H1 (cell line): ENCODE results near the gene LPIN2. TPM values are rescaled to one million over a fixed set of nuclear protein-coding genes. Genes with fewer than 3 reads are reported as not detected.

Source experiments
- CTCF ChIA-PET: fragments of 300-600 bp; sonication (Branson Sonifier 250); formaldehyde crosslinking; loops from one replicate; lab custom pipeline; 2021; ENCODE audit not compliant: partially characterized antibody; lab: Charles Lee
- POLR2A ChIA-PET: fragments of 300-600 bp; sonication (Branson Sonifier 250); formaldehyde crosslinking; loops from one replicate; lab custom pipeline; 2021; ENCODE audit warnings: inconsistent platforms; ENCODE audit not compliant: partially characterized antibody; lab: Charles Lee
- DNase-seq, 2 experiments: peaks; one replicate each; pipeline versions ENCODE4 v3.0.0 to v3.0.0-alpha.2; 2010 to 2022; ENCODE audit warnings: low spot score in 2 of 2, low read depth in 1 of 2, mixed read lengths in 1 of 2
- FAIRE-seq: peaks from 2 replicates; lab custom pipeline; 2011; peaks lifted over from hg19 to GRCh38; lab: Jason Lieb, UNC
- H2AFZ ChIP-seq: 2 replicates; pipeline ENCODE4 v1.8.1; 2012; ENCODE audit warnings: low read length, inconsistent platforms
- H2AK5ac ChIP-seq: 2 replicates; pipeline ENCODE4 v1.6.1; 2013; ENCODE audit warnings: low read depth, low read length
- H2BK120ac ChIP-seq: replicated peaks from 2 replicates; pipeline ENCODE3; 2013; ENCODE audit warnings: low read depth, low read length, inconsistent platforms
- H2BK12ac ChIP-seq: 2 replicates; pipeline ENCODE4 v1.6.1; 2013; ENCODE audit warnings: low read depth, low read length
- H2BK15ac ChIP-seq: 2 replicates; pipeline ENCODE4 v1.6.1; 2013; ENCODE audit warnings: low read length
- H2BK20ac ChIP-seq: 2 replicates; pipeline ENCODE4 v1.6.1; 2013; ENCODE audit warnings: low read length
- H2BK5ac ChIP-seq: 2 replicates; pipeline ENCODE4 v1.6.1; 2013; ENCODE audit warnings: low read depth, low read length
- H3K14ac ChIP-seq: 2 replicates; pipeline ENCODE4 v1.6.1; 2013; ENCODE audit warnings: inconsistent platforms; ENCODE audit not compliant: insufficient read length
- H3K18ac ChIP-seq: 2 replicates; pipeline ENCODE4 v1.6.1; 2013; ENCODE audit warnings: low read length; ENCODE audit errors: extremely low read depth
- H3K23ac ChIP-seq: 2 replicates; pipeline ENCODE4 v1.6.1; 2013; ENCODE audit warnings: inconsistent platforms; ENCODE audit not compliant: insufficient read length
- H3K23me2 ChIP-seq: 2 replicates; pipeline ENCODE4 v1.6.1; 2013; ENCODE audit warnings: low read depth, low read length
- H3K27ac ChIP-seq: 2 replicates; pipeline ENCODE4 v1.6.1; 2011; ENCODE audit warnings: low read depth, low read length, inconsistent platforms
- H3K27me3 ChIP-seq, 4 experiments: replicated peaks in 1 of 4; 1 replicate in 1 of 4; 2 replicates in 3 of 4; pipeline versions ENCODE4 v1.6.1 to v1.8.1; 2011 to 2013; ENCODE audit warnings: low read length in 3 of 4, mild to moderate bottlenecking in 3 of 4, inconsistent platforms in 2 of 4, mixed read lengths in 2 of 4, moderate library complexity in 1 of 4; ENCODE audit not compliant: control insufficient read depth in 3 of 4, insufficient read depth in 3 of 4; ENCODE audit errors: extremely low read depth in 1 of 4
- H3K36me3 ChIP-seq, 4 experiments: 2 replicates each; pipeline versions ENCODE4 v1.6.1 to v1.8.1; 2011 to 2013; ENCODE audit warnings: mild to moderate bottlenecking in 4 of 4, low read length in 3 of 4, moderate library complexity in 2 of 4, control low read depth in 1 of 4, inconsistent platforms in 1 of 4; ENCODE audit not compliant: insufficient read depth in 4 of 4, control insufficient read depth in 2 of 4
- H3K4ac ChIP-seq: replicated peaks from 2 replicates; pipeline ENCODE3; 2013; ENCODE audit warnings: low read length, low read depth, mixed read lengths, inconsistent platforms; ENCODE audit not compliant: insufficient read length
- H3K4me1 ChIP-seq, 4 experiments: replicated peaks in 1 of 4; 1 replicate in 1 of 4; 2 replicates in 3 of 4; pipeline versions ENCODE4 v1.6.1 to v1.8.1; 2011 to 2013; ENCODE audit warnings: low read length in 3 of 4, inconsistent platforms in 2 of 4, mixed read lengths in 1 of 4; ENCODE audit not compliant: insufficient read depth in 4 of 4, control insufficient read depth in 3 of 4
- H3K4me2 ChIP-seq, 2 experiments: 2 replicates each; pipeline versions ENCODE4 v1.6.1 to v1.8.1; 2011 to 2013; ENCODE audit warnings: low read depth in 2 of 2, low read length in 2 of 2, control low read depth in 1 of 2, inconsistent platforms in 1 of 2, mild to moderate bottlenecking in 1 of 2; ENCODE audit not compliant: insufficient read depth in 1 of 2
- H3K4me3 ChIP-seq, 4 experiments: fragments of 200-600, 300-600 bp in 1 of 4; sonication (generic), shearing (Covaris generic), sonication (Bioruptor Twin) in 1 of 4; 2 replicates each; pipeline versions ENCODE4 v1.5.1 to v1.8.1; 2011 to 2016; ENCODE audit warnings: low read length in 4 of 4, low read depth in 3 of 4, control low read depth in 2 of 4, inconsistent platforms in 2 of 4, mild to moderate bottlenecking in 2 of 4, mixed read lengths in 1 of 4, moderate library complexity in 1 of 4; ENCODE audit not compliant: insufficient read depth in 2 of 4; ENCODE audit errors: extremely low read depth in 1 of 4
- H3K56ac ChIP-seq: replicated peaks from 2 replicates; pipeline ENCODE3; 2013; ENCODE audit warnings: low read depth, mild to moderate bottlenecking, mixed read lengths, low read length, inconsistent platforms; ENCODE audit not compliant: insufficient read length
- H3K79me1 ChIP-seq: 2 replicates; pipeline ENCODE4 v1.6.1; 2013; ENCODE audit warnings: low read depth, low read length, control low read depth
- H3K79me2 ChIP-seq, 2 experiments: 2 replicates each; pipeline versions ENCODE4 v1.6.1 to v1.8.1; 2012 to 2013; ENCODE audit warnings: low read length in 2 of 2, mild to moderate bottlenecking in 2 of 2, inconsistent platforms in 1 of 2; ENCODE audit not compliant: insufficient read depth in 2 of 2, control insufficient read depth in 1 of 2
- H3K9ac ChIP-seq, 4 experiments: replicated peaks in 1 of 4; 1 replicate in 1 of 4; 2 replicates in 3 of 4; pipeline versions ENCODE4 v1.6.1 to v1.8.1; 2011 to 2013; ENCODE audit warnings: low read depth in 3 of 4, low read length in 3 of 4, control low read depth in 2 of 4, mild to moderate bottlenecking in 2 of 4, moderate library complexity in 2 of 4, inconsistent platforms in 1 of 4; ENCODE audit errors: extremely low read depth in 1 of 4
- H3K9me3 ChIP-seq, 2 experiments: 2 replicates each; pipeline versions ENCODE4 v1.6.1 to v1.8.1; 2012 to 2013; ENCODE audit warnings: mild to moderate bottlenecking in 2 of 2, moderate library complexity in 2 of 2, control low read depth in 1 of 2, inconsistent platforms in 1 of 2, low read depth in 1 of 2, low read length in 1 of 2, mixed read lengths in 1 of 2; ENCODE audit not compliant: insufficient read depth in 2 of 2
- H4K20me1 ChIP-seq, 2 experiments: replicated peaks in 1 of 2; 2 replicates each; pipeline versions ENCODE3 to v1.8.1; 2011 to 2013; ENCODE audit warnings: inconsistent platforms in 2 of 2, low read length in 2 of 2, mild to moderate bottlenecking in 1 of 2; ENCODE audit not compliant: insufficient read depth in 2 of 2, control insufficient read depth in 1 of 2
- H4K5ac ChIP-seq: 2 replicates; pipeline ENCODE4 v1.6.1; 2013; ENCODE audit warnings: low read length, low read depth, mixed read lengths, inconsistent platforms; ENCODE audit not compliant: insufficient read length
- H4K8ac ChIP-seq: 2 replicates; pipeline ENCODE4 v1.8.0; 2013; ENCODE audit warnings: mild to moderate bottlenecking, moderate library complexity, low read length, inconsistent platforms; ENCODE audit not compliant: insufficient read depth; ENCODE audit errors: extremely low read depth
- H4K91ac ChIP-seq: replicated peaks from 2 replicates; pipeline ENCODE3; 2013; ENCODE audit warnings: low read length, mixed read lengths, inconsistent platforms; ENCODE audit not compliant: insufficient read length
- CEBPB ChIP-seq: IDR thresholded peaks from 2 replicates; pipeline ENCODE4 v1.6.1; 2012; ENCODE audit warnings: low read depth, low read length
- EZH2 ChIP-seq: fragments of 200-600 bp; sonication (generic); IDR thresholded peaks from 2 replicates; pipeline ENCODE4 v1.7.1; 2012; ENCODE audit warnings: low read depth, mild to moderate bottlenecking, moderate library complexity, low read length, inconsistent platforms; ENCODE audit not compliant: severe bottlenecking
- HDAC6 ChIP-seq: IDR thresholded peaks from one replicate; pipeline ENCODE4 v1.7.1; 2012; ENCODE audit warnings: low read depth, mild to moderate bottlenecking, inconsistent platforms, low read length, moderate library complexity
- KDM1A ChIP-seq: fragments of 200-600, 300-600 bp; sonication (generic); IDR thresholded peaks from 2 replicates; pipeline ENCODE4 v1.7.1; 2016; ENCODE audit warnings: mild to moderate bottlenecking, low read length, borderline replicate concordance
- KDM5A ChIP-seq: fragments of 200-600 bp; IDR thresholded peaks from 2 replicates; pipeline ENCODE4 v1.7.1; 2012; ENCODE audit warnings: mild to moderate bottlenecking, low read length, inconsistent platforms, mixed read lengths
- NRF1 ChIP-seq: IDR thresholded peaks from 2 replicates; pipeline ENCODE4 v1.6.1; 2011; ENCODE audit warnings: mild to moderate bottlenecking, low read depth, low read length, improper control_type of control experiment
- PHF8 ChIP-seq: fragments of 200-600 bp; sonication (generic); conservative IDR thresholded peaks from 2 replicates; pipeline ENCODE4 v1.7.1; 2012; ENCODE audit warnings: low read depth, mild to moderate bottlenecking, inconsistent platforms, low read length, moderate library complexity
- RXRA ChIP-seq: IDR thresholded peaks from 2 replicates; pipeline ENCODE4 v1.6.1; 2011; ENCODE audit warnings: low read depth, mild to moderate bottlenecking, low read length, moderate library complexity; ENCODE audit not compliant: insufficient read depth
- SIX5 ChIP-seq: IDR thresholded peaks from 2 replicates; pipeline ENCODE4 v1.6.1; 2011; ENCODE audit warnings: mild to moderate bottlenecking, low read depth, low read length
- SP1 ChIP-seq: IDR thresholded peaks from 2 replicates; pipeline ENCODE4 v1.6.1; 2011; ENCODE audit warnings: low read depth, low read length
- SRF ChIP-seq: IDR thresholded peaks from 2 replicates; pipeline ENCODE4 v1.6.1; 2011; ENCODE audit warnings: mild to moderate bottlenecking, low read depth, low read length, moderate library complexity
- WGBS, 2 experiments: shearing (Covaris generic) in 1 of 2; methylation state at CpG; one replicate each; pipeline versions ENCODE4 v1.1.6 to v1.1.7; 2013 to 2015; ENCODE audit warnings: low lambda C conversion rate in 2 of 2, mixed read lengths in 2 of 2, inconsistent platforms in 1 of 2, low coverage in 1 of 2, missing lambda C conversion rate in 1 of 2; ENCODE audit not compliant: insufficient replicate concordance in 2 of 2, insufficient coverage in 1 of 2, insufficient read length in 1 of 2; ENCODE audit errors: extremely low coverage in 1 of 2, missing lambda C conversion rate in 1 of 2; 5-methylcytosine and 5-hydroxymethylcytosine counted together
- polyA plus RNA-seq, 7 experiments: library from polyadenylated mRNA; depleted of rRNA in 3 of 7; stranded (reverse) in 5 of 7; unstranded in 2 of 7; fragments of >200 nt in 5 of 7; fragments of 200-250 nt in 2 of 7; gene quantifications; 1 replicate in 5 of 7; 2 replicates in 1 of 7; 4 replicates in 1 of 7; pipeline versions ENCODE4 v1.2.1 to v1.2.3, GENCODE V29; 2011 to 2013; ENCODE audit warnings: missing spikeins in 2 of 7, mixed read lengths in 2 of 7
- total RNA-seq: library from RNA; stranded (reverse); fragmentation: NEBNext Ultra II Directional; extraction: Animal tissue kit (Norgen Biotek cat#: 25700); gene quantifications from 2 replicates; pipeline ENCODE4 v1.2.1, GENCODE V29; 2021
- TF ChIP-seq, protein P1 (sequence below), 3 experiments: IDR thresholded peaks; 1 replicate in 2 of 3; 2 replicates in 1 of 3; pipeline versions ENCODE4 v1.5.1 to v1.6.1; 2011; ENCODE audit warnings: low read length in 3 of 3, mild to moderate bottlenecking in 3 of 3, inconsistent platforms in 2 of 3, low read depth in 1 of 3, moderate library complexity in 1 of 3; ENCODE audit not compliant: insufficient read depth in 1 of 3; ENCODE audit errors: control extremely low read depth in 1 of 3

LPIN2 gene
- total and polyA plus RNA-seq, 2 of the 8 experiments (the other 6 are each of a cell fraction or from before 2014, with no cell fraction given), result 7.4 to 14.2 TPM

DNA sequence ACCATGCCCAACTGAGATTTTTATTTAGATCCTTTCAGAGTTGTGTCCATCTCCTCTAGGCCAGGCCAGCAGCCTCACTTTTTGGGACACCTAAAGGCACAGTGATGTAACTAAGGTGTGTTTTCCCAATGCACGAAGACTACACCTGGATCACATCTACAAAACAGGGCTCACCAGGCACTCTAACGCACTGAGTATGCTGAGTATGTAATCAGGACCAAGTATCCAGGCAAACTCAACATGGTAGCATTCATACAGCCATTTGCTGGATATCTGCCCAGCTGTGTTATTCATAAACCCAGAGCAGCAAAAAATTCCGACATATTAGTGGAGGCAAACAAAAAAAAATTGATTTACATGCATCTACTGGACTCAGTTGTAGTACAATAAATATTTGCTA is 33.8 kb downstream of the LPIN2 start:
- DNase-seq (no peak), FAIRE-seq (no peak)
- no peak overlapping the region for H3K23ac ChIP-seq
- peaks cover 0 to 66% of the 10 kb centered on the region in 2 experiments; a peak in 3 of 4 replicates for H3K79me2 ChIP-seq
- H4K20me1 ChIP-seq, result no peaks in the 10 kb centered on the region
- H3K9ac ChIP-seq, result no peak overlapping the region
- no peak overlapping the region for H2BK15ac ChIP-seq
- no peaks in the 10 kb centered on the region for H3K9me3 ChIP-seq
- H3K79me1 ChIP-seq, result peaks cover 2% of the 10 kb centered on the region; the same call in 1 of the 2 replicates
- no peak overlapping the region for H4K5ac ChIP-seq
- H2BK5ac ChIP-seq, result no peak overlapping the region
- H2BK20ac ChIP-seq, result no peak overlapping the region
- no peak overlapping the region for H4K91ac ChIP-seq
- peaks cover 0 to 11% (median 9%) of the 10 kb centered on the region in 4 experiments; a peak in 4 of 7 replicates for H3K4me1 ChIP-seq
- H3K36me3 ChIP-seq, result no peaks in the 10 kb centered on the region
- 91% methylated on average over 3 of the region's 3 CpGs; no CpG with 5 or more reads in 1 of the 2 experiments for WGBS, 2 experiments
- H3K56ac ChIP-seq, result no peak overlapping the region
- no peak overlapping the region for H3K18ac ChIP-seq
- H3K27me3 ChIP-seq, result no peaks in the 10 kb centered on the region
- H3K27ac ChIP-seq, result no peak overlapping the region
- H3K23me2 ChIP-seq, result no peaks in the 10 kb centered on the region
- no peak overlapping the region for H2AK5ac ChIP-seq
- no peak overlapping the region for H2BK12ac ChIP-seq
- no peak overlapping the region for H4K8ac ChIP-seq
- H3K4me2 ChIP-seq, result no peak overlapping the region
- no peak overlapping the region for H2AFZ ChIP-seq
- H3K4me3 ChIP-seq, result no peak overlapping the region
- POLR2A ChIA-PET, result no interaction called here
- no peak overlapping the region for H3K4ac ChIP-seq
- no peak overlapping the region for H3K14ac ChIP-seq
- H2BK120ac ChIP-seq, result no peak overlapping the region
- CTCF ChIA-PET, result interaction anchor here (0.8 to 1.3 kb wide), 3 partner anchors 11 to 36 kb away, joined by 3 to 7 read pairs (median 4); no protein-coding TSS in a partner anchor
- TF ChIP-seq KDM5A, result no peak
- TF ChIP-seq HDAC6, result no peak
- no peak for TF ChIP-seq EZH2
- TF ChIP-seq NRF1, result no peak
- TF ChIP-seq CEBPB, result no peak
- TF ChIP-seq SIX5, result no peak
- TF ChIP-seq SP1, result no peak
- TF ChIP-seq, protein P1, sequence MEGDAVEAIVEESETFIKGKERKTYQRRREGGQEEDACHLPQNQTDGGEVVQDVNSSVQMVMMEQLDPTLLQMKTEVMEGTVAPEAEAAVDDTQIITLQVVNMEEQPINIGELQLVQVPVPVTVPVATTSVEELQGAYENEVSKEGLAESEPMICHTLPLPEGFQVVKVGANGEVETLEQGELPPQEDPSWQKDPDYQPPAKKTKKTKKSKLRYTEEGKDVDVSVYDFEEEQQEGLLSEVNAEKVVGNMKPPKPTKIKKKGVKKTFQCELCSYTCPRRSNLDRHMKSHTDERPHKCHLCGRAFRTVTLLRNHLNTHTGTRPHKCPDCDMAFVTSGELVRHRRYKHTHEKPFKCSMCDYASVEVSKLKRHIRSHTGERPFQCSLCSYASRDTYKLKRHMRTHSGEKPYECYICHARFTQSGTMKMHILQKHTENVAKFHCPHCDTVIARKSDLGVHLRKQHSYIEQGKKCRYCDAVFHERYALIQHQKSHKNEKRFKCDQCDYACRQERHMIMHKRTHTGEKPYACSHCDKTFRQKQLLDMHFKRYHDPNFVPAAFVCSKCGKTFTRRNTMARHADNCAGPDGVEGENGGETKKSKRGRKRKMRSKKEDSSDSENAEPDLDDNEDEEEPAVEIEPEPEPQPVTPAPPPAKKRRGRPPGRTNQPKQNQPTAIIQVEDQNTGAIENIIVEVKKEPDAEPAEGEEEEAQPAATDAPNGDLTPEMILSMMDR (IDR thresholded peaks at IDR 0.05; ENCODE audit: control extremely low read depth in 1 of 3, insufficient read depth in 1 of 3, low read depth in 1 of 3, low read length in 3 of 3), result no peak
- TF ChIP-seq RXRA, result no peak
- TF ChIP-seq KDM1A, result no peak
- no peak for TF ChIP-seq PHF8
- TF ChIP-seq SRF, result no peak
